K562 (cell line): ENCODE measurements around the gene GGTLC2. TPM values are rescaled to one million over a fixed set of nuclear protein-coding genes. Genes with fewer than 3 reads are reported as not detected.
A peak's percentile ranks its signal among the peaks of the same experiment; 100 is the strongest.
"Not testable (repeated sequence)": the region's sequence is repeated elsewhere in the genome, so short reads cannot be mapped to it uniquely, and the experiment has no call there.

Experiments used
- BHLHE40 ChIP-seq: IDR thresholded peaks from 2 replicates; pipeline ENCODE4 v1.6.1; 2011; ENCODE audit warnings: low read length, improper control_type of control experiment
- DIDO1 ChIP-seq: fragments of 450-650 bp; IDR thresholded peaks from 2 replicates; pipeline ENCODE4 v1.6.1; 2016; ENCODE audit warnings: low read depth, missing biosample characterization, missing genetic modification characterization
- ID3 ChIP-seq, 2 experiments: fragments of 250-450 bp in 1 of 2; fragments of 450-650 bp in 1 of 2; sonication (Bioruptor Pico) in 1 of 2; IDR thresholded peaks; 2 replicates each; pipeline versions ENCODE4 v1.6.1 to v1.8.0; 2016 to 2021; ENCODE audit warnings: mild to moderate bottlenecking in 2 of 2, moderate library complexity in 2 of 2, missing compliant biosample characterization in 1 of 2, missing genetic modification characterization in 1 of 2
- MTA3 ChIP-seq: fragments of 450-650 bp; formaldehyde crosslinking; IDR thresholded peaks from 2 replicates; pipeline ENCODE4 v1.6.1; 2017; ENCODE audit warnings: mild to moderate bottlenecking, borderline replicate concordance
- NR4A1 ChIP-seq, 2 experiments: fragments of 250-450 bp in 1 of 2; fragments of 450-650 bp in 1 of 2; sonication (Bioruptor Pico) in 1 of 2; IDR thresholded peaks; 2 replicates each; pipeline versions ENCODE4 v1.4.0 to v1.6.1; 2016 to 2020; ENCODE audit warnings: mild to moderate bottlenecking in 2 of 2, missing compliant biosample characterization in 1 of 2, missing genetic modification characterization in 1 of 2, moderate library complexity in 1 of 2
- TEAD1 ChIP-seq, 2 experiments: fragments of 450-650 bp in 1 of 2; sonication (generic) in 1 of 2; formaldehyde crosslinking; IDR thresholded peaks; 2 replicates each; pipeline versions ENCODE4 v1.4.0 to v1.8.0; 2020 to 2022; ENCODE audit warnings: mild to moderate bottlenecking in 2 of 2, missing genetic modification reagents in 1 of 2
- ZNF324 ChIP-seq: fragments of 250-450 bp; sonication (Bioruptor Pico); IDR thresholded peaks from 2 replicates; pipeline ENCODE4 v1.4.0; 2020; ENCODE audit warnings: mild to moderate bottlenecking
- ZNF354B ChIP-seq: fragments of 250-450 bp; sonication (Bioruptor Pico); IDR thresholded peaks from 2 replicates; pipeline ENCODE4 v1.4.0; 2020
- ZNF41 ChIP-seq: fragments of 250-450 bp; sonication (Bioruptor Pico); conservative IDR thresholded peaks from 2 replicates; pipeline ENCODE4 v1.4.0; 2020; ENCODE audit warnings: mild to moderate bottlenecking
- polyA plus RNA-seq, 8 experiments: library from polyadenylated mRNA; depleted of rRNA in 4 of 8; stranded (reverse) in 5 of 8; unstranded in 3 of 8; fragments of >200 nt; fragmentation: Nextera tagmentation in 2 of 8; fragmentation: Illumina TruSeq in 1 of 8; extraction: Ambion mirVana in 2 of 8; extraction: Trizol in 1 of 8; gene quantifications; 2 replicates each; pipeline versions ENCODE4 v1.2.1 to v1.2.3, GENCODE V29; 2011 to 2014; ENCODE audit warnings: inconsistent platforms in 1 of 8, missing spikeins in 1 of 8
- total RNA-seq, 7 experiments: library from RNA; depleted of rRNA in 6 of 7; stranded (reverse); fragments of >200 nt in 6 of 7; fragmentation: Illumina TruSeq in 2 of 7; extraction: Trizol in 2 of 7; gene quantifications; 2 replicates each; pipeline versions ENCODE4 v1.2.1 to v1.2.3, GENCODE V29; 2011 to 2021; ENCODE audit warnings: low replicate concordance in 1 of 7
- TF ChIP-seq, protein P1 (sequence below): fragments of 450-650 bp; formaldehyde crosslinking; IDR thresholded peaks from 2 replicates; pipeline ENCODE4 v1.4.0; 2020; ENCODE audit warnings: mild to moderate bottlenecking, moderate library complexity
- TF ChIP-seq, protein P2 (sequence below): fragments of 250-450 bp; sonication (Bioruptor Pico); IDR thresholded peaks from 2 replicates; pipeline ENCODE4 v1.4.0; 2020; ENCODE audit warnings: borderline replicate concordance
- TF ChIP-seq, protein P3 (sequence below), 3 experiments: fragments of 200-800 bp in 1 of 3; fragments of 250-450 bp in 1 of 3; fragments of 450-650 bp in 1 of 3; sonication (Bioruptor Pico) in 1 of 3; sonication (Bioruptor generic) in 1 of 3; formaldehyde crosslinking in 1 of 3; IDR thresholded peaks; 2 replicates each; pipeline versions ENCODE4 v1.6.1 to v1.8.0; 2016 to 2022; ENCODE audit warnings: mild to moderate bottlenecking in 2 of 3, missing genetic modification characterization in 2 of 3, missing compliant biosample characterization in 1 of 3, moderate library complexity in 1 of 3
- TF ChIP-seq, protein P4 (sequence below), 2 experiments: fragments of 450-650 bp; conservative IDR thresholded peaks; 2 replicates each; pipeline ENCODE4 v1.6.1; 2017; ENCODE audit warnings: mild to moderate bottlenecking in 2 of 2, moderate library complexity in 2 of 2
- TF ChIP-seq, protein P5 (sequence below): sonication (generic); formaldehyde crosslinking; IDR thresholded peaks from 2 replicates; pipeline ENCODE4 v1.8.1; 2023; ENCODE audit warnings: mild to moderate bottlenecking, missing genetic modification reagents

Gene GGTLC2
- total and polyA plus RNA-seq, 9 of the 15 experiments (the other 6 are each of a cell fraction or from before 2014, with no cell fraction given), result not detected

- TF ChIP-seq, protein P1, sequence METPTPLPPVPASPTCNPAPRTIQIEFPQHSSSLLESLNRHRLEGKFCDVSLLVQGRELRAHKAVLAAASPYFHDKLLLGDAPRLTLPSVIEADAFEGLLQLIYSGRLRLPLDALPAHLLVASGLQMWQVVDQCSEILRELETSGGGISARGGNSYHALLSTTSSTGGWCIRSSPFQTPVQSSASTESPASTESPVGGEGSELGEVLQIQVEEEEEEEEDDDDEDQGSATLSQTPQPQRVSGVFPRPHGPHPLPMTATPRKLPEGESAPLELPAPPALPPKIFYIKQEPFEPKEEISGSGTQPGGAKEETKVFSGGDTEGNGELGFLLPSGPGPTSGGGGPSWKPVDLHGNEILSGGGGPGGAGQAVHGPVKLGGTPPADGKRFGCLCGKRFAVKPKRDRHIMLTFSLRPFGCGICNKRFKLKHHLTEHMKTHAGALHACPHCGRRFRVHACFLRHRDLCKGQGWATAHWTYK (CRISPR knock-in tag), result peak; percentile 90; the same call in 1 of the 2 replicates
- TF ChIP-seq, protein P2, sequence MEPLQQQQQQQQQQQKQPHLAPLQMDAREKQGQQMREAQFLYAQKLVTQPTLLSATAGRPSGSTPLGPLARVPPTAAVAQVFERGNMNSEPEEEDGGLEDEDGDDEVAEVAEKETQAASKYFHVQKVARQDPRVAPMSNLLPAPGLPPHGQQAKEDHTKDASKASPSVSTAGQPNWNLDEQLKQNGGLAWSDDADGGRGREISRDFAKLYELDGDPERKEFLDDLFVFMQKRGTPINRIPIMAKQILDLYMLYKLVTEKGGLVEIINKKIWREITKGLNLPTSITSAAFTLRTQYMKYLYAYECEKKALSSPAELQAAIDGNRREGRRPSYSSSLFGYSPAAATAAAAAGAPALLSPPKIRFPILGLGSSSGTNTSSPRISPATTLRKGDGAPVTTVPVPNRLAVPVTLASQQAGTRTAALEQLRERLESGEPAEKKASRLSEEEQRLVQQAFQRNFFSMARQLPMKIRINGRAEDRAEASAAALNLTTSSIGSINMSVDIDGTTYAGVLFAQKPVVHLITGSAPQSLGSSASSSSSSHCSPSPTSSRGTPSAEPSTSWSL (CRISPR knock-in tag), result peak; percentile 92
- TF ChIP-seq, protein P3, sequence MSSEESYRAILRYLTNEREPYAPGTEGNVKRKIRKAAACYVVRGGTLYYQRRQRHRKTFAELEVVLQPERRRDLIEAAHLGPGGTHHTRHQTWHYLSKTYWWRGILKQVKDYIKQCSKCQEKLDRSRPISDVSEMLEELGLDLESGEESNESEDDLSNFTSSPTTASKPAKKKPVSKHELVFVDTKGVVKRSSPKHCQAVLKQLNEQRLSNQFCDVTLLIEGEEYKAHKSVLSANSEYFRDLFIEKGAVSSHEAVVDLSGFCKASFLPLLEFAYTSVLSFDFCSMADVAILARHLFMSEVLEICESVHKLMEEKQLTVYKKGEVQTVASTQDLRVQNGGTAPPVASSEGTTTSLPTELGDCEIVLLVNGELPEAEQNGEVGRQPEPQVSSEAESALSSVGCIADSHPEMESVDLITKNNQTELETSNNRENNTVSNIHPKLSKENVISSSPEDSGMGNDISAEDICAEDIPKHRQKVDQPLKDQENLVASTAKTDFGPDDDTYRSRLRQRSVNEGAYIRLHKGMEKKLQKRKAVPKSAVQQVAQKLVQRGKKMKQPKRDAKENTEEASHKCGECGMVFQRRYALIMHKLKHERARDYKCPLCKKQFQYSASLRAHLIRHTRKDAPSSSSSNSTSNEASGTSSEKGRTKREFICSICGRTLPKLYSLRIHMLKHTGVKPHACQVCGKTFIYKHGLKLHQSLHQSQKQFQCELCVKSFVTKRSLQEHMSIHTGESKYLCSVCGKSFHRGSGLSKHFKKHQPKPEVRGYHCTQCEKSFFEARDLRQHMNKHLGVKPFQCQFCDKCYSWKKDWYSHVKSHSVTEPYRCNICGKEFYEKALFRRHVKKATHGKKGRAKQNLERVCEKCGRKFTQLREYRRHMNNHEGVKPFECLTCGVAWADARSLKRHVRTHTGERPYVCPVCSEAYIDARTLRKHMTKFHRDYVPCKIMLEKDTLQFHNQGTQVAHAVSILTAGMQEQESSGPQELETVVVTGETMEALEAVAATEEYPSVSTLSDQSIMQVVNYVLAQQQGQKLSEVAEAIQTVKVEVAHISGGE (CRISPR knock-in tag; IDR thresholded peaks at IDR 0.05), result peak in 1 of 3 experiments; percentile 42; a peak in 1 of 6 replicates
- TF ChIP-seq NR4A1 (CRISPR knock-in tag; IDR thresholded peaks at IDR 0.05) (peak; percentile 95; the same call in 1 of the 2 replicates), NR4A1 (tag; IDR thresholded peaks at IDR 0.05) (peak; percentile 68; the same call in 1 of the 2 replicates), ID3 (tag; IDR thresholded peaks at IDR 0.05) (peak; percentile 80; the same call in 1 of the 2 replicates), ZNF324 (peak; percentile 22; the same call in 1 of the 2 replicates), ZNF41 (peak; percentile 87), ZNF354B (CRISPR knock-in tag) (peak; percentile 27; the same call in 1 of the 2 replicates), MTA3 (peak; percentile 62; the same call in 1 of the 2 replicates), DIDO1 (tag) (peak; percentile 85), BHLHE40 (peak; percentile 40; the same call in 1 of the 2 replicates), TEAD1 (CRISPR knock-in tag; IDR thresholded peaks at IDR 0.05) (peak; percentile 59 to 91; a peak in 3 of 4 replicates)
- TF ChIP-seq ID3 (CRISPR knock-in tag; IDR thresholded peaks at IDR 0.05), result not testable (repeated sequence)
- TF ChIP-seq, protein P4, sequence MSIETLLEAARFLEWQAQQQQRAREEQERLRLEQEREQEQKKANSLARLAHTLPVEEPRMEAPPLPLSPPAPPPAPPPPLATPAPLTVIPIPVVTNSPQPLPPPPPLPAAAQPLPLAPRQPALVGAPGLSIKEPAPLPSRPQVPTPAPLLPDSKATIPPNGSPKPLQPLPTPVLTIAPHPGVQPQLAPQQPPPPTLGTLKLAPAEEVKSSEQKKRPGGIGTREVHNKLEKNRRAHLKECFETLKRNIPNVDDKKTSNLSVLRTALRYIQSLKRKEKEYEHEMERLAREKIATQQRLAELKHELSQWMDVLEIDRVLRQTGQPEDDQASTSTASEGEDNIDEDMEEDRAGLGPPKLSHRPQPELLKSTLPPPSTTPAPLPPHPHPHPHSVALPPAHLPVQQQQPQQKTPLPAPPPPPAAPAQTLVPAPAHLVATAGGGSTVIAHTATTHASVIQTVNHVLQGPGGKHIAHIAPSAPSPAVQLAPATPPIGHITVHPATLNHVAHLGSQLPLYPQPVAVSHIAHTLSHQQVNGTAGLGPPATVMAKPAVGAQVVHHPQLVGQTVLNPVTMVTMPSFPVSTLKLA (conservative IDR thresholded peaks at IDR 0.05), result 0 out of 4 replicates have a peak, but pooled peaks of 1 of the 2 experiments have one; percentile 52
- TF ChIP-seq, protein P5, sequence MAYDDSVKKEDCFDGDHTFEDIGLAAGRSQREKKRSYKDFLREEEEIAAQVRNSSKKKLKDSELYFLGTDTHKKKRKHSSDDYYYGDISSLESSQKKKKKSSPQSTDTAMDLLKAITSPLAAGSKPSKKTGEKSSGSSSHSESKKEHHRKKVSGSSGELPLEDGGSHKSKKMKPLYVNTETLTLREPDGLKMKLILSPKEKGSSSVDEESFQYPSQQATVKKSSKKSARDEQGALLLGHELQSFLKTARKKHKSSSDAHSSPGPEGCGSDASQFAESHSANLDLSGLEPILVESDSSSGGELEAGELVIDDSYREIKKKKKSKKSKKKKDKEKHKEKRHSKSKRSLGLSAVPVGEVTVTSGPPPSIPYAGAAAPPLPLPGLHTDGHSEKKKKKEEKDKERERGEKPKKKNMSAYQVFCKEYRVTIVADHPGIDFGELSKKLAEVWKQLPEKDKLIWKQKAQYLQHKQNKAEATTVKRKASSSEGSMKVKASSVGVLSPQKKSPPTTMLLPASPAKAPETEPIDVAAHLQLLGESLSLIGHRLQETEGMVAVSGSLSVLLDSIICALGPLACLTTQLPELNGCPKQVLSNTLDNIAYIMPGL (CRISPR knock-in tag), result 0 out of 2 replicates have a peak, but pooled peaks have one; percentile 37
Measured at GRCh38 chr22:22631223-22631652, 13.2 kb upstream of the GGTLC2 start (continued).
